ENCODE results near the gene DIP2B. TPM values are rescaled to one million over a fixed set of nuclear protein-coding genes. Genes with fewer than 3 reads are reported as not detected.
A peak's percentile ranks its signal among the peaks of the same experiment; 100 is the strongest.

The DIP2B gene
- total and polyA plus RNA-seq, 2 experiments from 2014 or later = 5.6 to 17.9 TPM

GRCh38 chr12:50739611-50740010, 234.8 kb downstream of the DIP2B start:
- Histone ChIP-seq H3K27me3 (replicated peaks; ENCODE audit: insufficient read depth) (no peaks in the 10 kb centered on the region), H3K4me2 (ENCODE audit: unreplicated experiment) (no peak overlapping the region), H3K79me2 (ENCODE audit: insufficient read depth) (no peaks in the 10 kb centered on the region), H3K27ac (no peak overlapping the region), H2AFZ (no peak overlapping the region), H3K9ac (no peak overlapping the region), H3K9me3 (ENCODE audit: low read depth) (no peaks in the 10 kb centered on the region), H3K9me2 (ENCODE audit: insufficient read depth) (no peaks in the 10 kb centered on the region), H3K4me1 (ENCODE audit: insufficient read depth) (no peaks in the 10 kb centered on the region), H3K36me3 (ENCODE audit: low read depth) (0 out of 2 replicates have a peak, but pooled peaks cover 4% of the 10 kb centered on the region), H4K20me1 (ENCODE audit: insufficient read depth) (no peaks in the 10 kb centered on the region), H3F3A (ENCODE audit: insufficient read depth) (no peaks in the 10 kb centered on the region; the same call in none of the 2 replicates), H3K4me3 (no peak overlapping the region)
- in situ Hi-C loops (cut with MboI) = no loop called here
- TF ChIP-seq EZH2phosphoT487 (IDR thresholded peaks at IDR 0.05; ENCODE audit: insufficient read depth, low read depth) (no peak), EZH2 (IDR thresholded peaks at IDR 0.05; ENCODE audit: insufficient read depth, poor library complexity, severe bottlenecking) (no peak)
- WGBS, 2 experiments (ENCODE audit: low coverage in 1 of 2, low lambda C conversion rate in 2 of 2, missing lambda C conversion rate in 2 of 2) = 68 to 74% methylated on average over 7 of the region's 7 CpGs
- peak; percentile 58 for DNase-seq

- 0 out of 2 replicates have a peak, but pooled peaks cover 11% of the 10 kb centered on the region for H3K36me3 ChIP-seq (ENCODE audit: low read depth)
These were observed 235.5 kb downstream of the DIP2B start for GRCh38 chr12:50740307-50740706.

GRCh38 chr12:50742776-50743175, 238.0 kb downstream of the DIP2B start:
- Histone ChIP-seq H3K4me3 (no peak overlapping the region), H3F3A (ENCODE audit: insufficient read depth) (no peaks in the 10 kb centered on the region; the same call in none of the 2 replicates), H3K9ac (no peak overlapping the region), H3K27me3 (replicated peaks; ENCODE audit: insufficient read depth) (no peaks in the 10 kb centered on the region), H4K20me1 (ENCODE audit: insufficient read depth) (no peaks in the 10 kb centered on the region), H3K79me2 (ENCODE audit: insufficient read depth) (no peaks in the 10 kb centered on the region), H3K4me1 (ENCODE audit: insufficient read depth) (no peaks in the 10 kb centered on the region), H3K4me2 (ENCODE audit: unreplicated experiment) (no peak overlapping the region), H3K27ac (no peak overlapping the region), H3K36me3 (ENCODE audit: low read depth) (peaks cover 20% of the 10 kb centered on the region; the same call in 1 of the 2 replicates), H2AFZ (no peak overlapping the region), H3K9me2 (ENCODE audit: insufficient read depth) (no peaks in the 10 kb centered on the region), H3K9me3 (ENCODE audit: low read depth) (no peaks in the 10 kb centered on the region)
- WGBS, 2 experiments (ENCODE audit: low coverage in 1 of 2, low lambda C conversion rate in 2 of 2, missing lambda C conversion rate in 2 of 2) = 91 to 93% methylated on average over 7 of the region's 7 CpGs
- in situ Hi-C loops (cut with MboI) = no loop called here
- TF ChIP-seq EZH2phosphoT487 (IDR thresholded peaks at IDR 0.05; ENCODE audit: insufficient read depth, low read depth) = no peak
- DNase-seq = no peak

More at GRCh38 chr12:50740307-50740706, 235.5 kb downstream of the DIP2B start:
- no peaks in the 10 kb centered on the region for H3K9me3 ChIP-seq (ENCODE audit: low read depth)
- no peak overlapping the region for H3K27ac ChIP-seq
- no peak overlapping the region for H2AFZ ChIP-seq
- H4K20me1 ChIP-seq (ENCODE audit: insufficient read depth) = no peaks in the 10 kb centered on the region
- 65 to 71% methylated on average over 2 of the region's 2 CpGs for WGBS, 2 experiments (ENCODE audit: low coverage in 1 of 2, low lambda C conversion rate in 2 of 2, missing lambda C conversion rate in 2 of 2)
- no peak overlapping the region for H3K4me2 ChIP-seq (ENCODE audit: unreplicated experiment)
- no peaks in the 10 kb centered on the region for H3K4me1 ChIP-seq (ENCODE audit: insufficient read depth)
- peak; percentile 63 for DNase-seq
- no peak for TF ChIP-seq EZH2 (IDR thresholded peaks at IDR 0.05; ENCODE audit: insufficient read depth, poor library complexity, severe bottlenecking)
- TF ChIP-seq EZH2phosphoT487 (IDR thresholded peaks at IDR 0.05; ENCODE audit: insufficient read depth, low read depth) = no peak
- no peaks in the 10 kb centered on the region for H3K9me2 ChIP-seq (ENCODE audit: insufficient read depth)
- in situ Hi-C loops (cut with MboI) = no loop called here
- H3F3A ChIP-seq (ENCODE audit: insufficient read depth) = no peaks in the 10 kb centered on the region; the same call in none of the 2 replicates
- H3K27me3 ChIP-seq (replicated peaks; ENCODE audit: insufficient read depth) = no peaks in the 10 kb centered on the region
- H3K9ac ChIP-seq = no peak overlapping the region
- no peaks in the 10 kb centered on the region for H3K79me2 ChIP-seq (ENCODE audit: insufficient read depth)
- no peak overlapping the region for H3K4me3 ChIP-seq

GRCh38 chr12:50745861-50746260, 241.1 kb downstream of the DIP2B start:
- TF ChIP-seq EZH2phosphoT487 (IDR thresholded peaks at IDR 0.05; ENCODE audit: insufficient read depth, low read depth) (no peak), EZH2 (IDR thresholded peaks at IDR 0.05; ENCODE audit: insufficient read depth, poor library complexity, severe bottlenecking) (no peak)
- Histone ChIP-seq H3K4me2 (ENCODE audit: unreplicated experiment) (no peak overlapping the region), H3K4me3 (no peak overlapping the region), H3K4me1 (ENCODE audit: insufficient read depth) (no peaks in the 10 kb centered on the region), H3K9ac (no peak overlapping the region), H3K27ac (no peak overlapping the region), H3K9me2 (ENCODE audit: insufficient read depth) (no peaks in the 10 kb centered on the region), H3K79me2 (ENCODE audit: insufficient read depth) (no peaks in the 10 kb centered on the region), H3K36me3 (ENCODE audit: low read depth) (peaks cover 20% of the 10 kb centered on the region; the same call in 1 of the 2 replicates), H3K9me3 (ENCODE audit: low read depth) (no peaks in the 10 kb centered on the region), H3F3A (ENCODE audit: insufficient read depth) (no peaks in the 10 kb centered on the region), H3K27me3 (replicated peaks; ENCODE audit: insufficient read depth) (no peaks in the 10 kb centered on the region), H2AFZ (no peak overlapping the region), H4K20me1 (ENCODE audit: insufficient read depth) (no peaks in the 10 kb centered on the region)
- WGBS, 2 experiments (ENCODE audit: low coverage in 1 of 2, low lambda C conversion rate in 2 of 2, missing lambda C conversion rate in 2 of 2) = 88 to 93% methylated on average over 4 of the region's 4 CpGs
- in situ Hi-C loops (cut with MboI) = no loop called here
- DNase-seq = no peak

GRCh38 chr12:50746431-50746830, 241.6 kb downstream of the DIP2B start:
- Histone ChIP-seq H3K4me3 (no peak overlapping the region), H4K20me1 (ENCODE audit: insufficient read depth) (no peaks in the 10 kb centered on the region), H3K9me2 (ENCODE audit: insufficient read depth) (no peaks in the 10 kb centered on the region), H3K27me3 (replicated peaks; ENCODE audit: insufficient read depth) (no peaks in the 10 kb centered on the region), H3K9ac (no peak overlapping the region), H3K36me3 (ENCODE audit: low read depth) (peaks cover 20% of the 10 kb centered on the region; the same call in 1 of the 2 replicates), H3F3A (ENCODE audit: insufficient read depth) (no peaks in the 10 kb centered on the region), H3K4me2 (ENCODE audit: unreplicated experiment) (no peak overlapping the region), H3K9me3 (ENCODE audit: low read depth) (no peaks in the 10 kb centered on the region), H3K4me1 (ENCODE audit: insufficient read depth) (no peaks in the 10 kb centered on the region), H2AFZ (no peak overlapping the region), H3K79me2 (ENCODE audit: insufficient read depth) (no peaks in the 10 kb centered on the region), H3K27ac (no peak overlapping the region)
- TF ChIP-seq EZH2 (IDR thresholded peaks at IDR 0.05; ENCODE audit: insufficient read depth, poor library complexity, severe bottlenecking) = no peak
- TF ChIP-seq EZH2phosphoT487 (IDR thresholded peaks at IDR 0.05; ENCODE audit: insufficient read depth, low read depth) = no peak
- DNase-seq = no peak
- WGBS, 2 experiments (ENCODE audit: low coverage in 1 of 2, low lambda C conversion rate in 2 of 2, missing lambda C conversion rate in 2 of 2) = 88 to 93% methylated on average over 3 of the region's 3 CpGs
- in situ Hi-C loops (cut with MboI) = no loop called here

All from GM23248 (cell line).